Measurements from ENCODE around the gene VDR. TPM values are rescaled to one million over a fixed set of nuclear protein-coding genes. Genes with fewer than 3 reads are reported as not detected.

Gene VDR
- total RNA-seq, 2 donors from 2014 or later = 0.59 to 2.2 TPM

- Histone ChIP-seq H3K9me3 (no peaks in the 10 kb centered on the region), H3K36me3 (no peaks in the 10 kb centered on the region), H3K4me3 (no peak overlapping the region), H3K27ac (no peak overlapping the region), H3K27me3 (no peaks in the 10 kb centered on the region), H3K4me1 (no peaks in the 10 kb centered on the region)
- DNase-seq (ENCODE audit: low spot score) = no peak
- TF ChIP-seq CTCF (IDR thresholded peaks at IDR 0.05) = no peak
Measured at GRCh38 chr12:47920913-47921312, 16.1 kb upstream of the VDR start.

GRCh38 chr12:47913081-47913480 lies 8.3 kb upstream of the VDR start:
- no peaks in the 10 kb centered on the region for H3K27me3 ChIP-seq
- no peak for DNase-seq (ENCODE audit: low spot score)
- H3K36me3 ChIP-seq = no peaks in the 10 kb centered on the region
- H3K9me3 ChIP-seq = no peaks in the 10 kb centered on the region
- no peak overlapping the region for H3K27ac ChIP-seq
- no peak for TF ChIP-seq CTCF (IDR thresholded peaks at IDR 0.05)
- no peaks in the 10 kb centered on the region for H3K4me1 ChIP-seq
- H3K4me3 ChIP-seq = no peak overlapping the region

- H3K27ac ChIP-seq = no peak overlapping the region
- TF ChIP-seq CTCF (IDR thresholded peaks at IDR 0.05) = no peak
- H3K9me3 ChIP-seq = no peaks in the 10 kb centered on the region
- no peak overlapping the region for H3K4me3 ChIP-seq
- H3K36me3 ChIP-seq = no peaks in the 10 kb centered on the region
- no peaks in the 10 kb centered on the region for H3K27me3 ChIP-seq
- DNase-seq (ENCODE audit: low spot score) = no peak
- H3K4me1 ChIP-seq = no peaks in the 10 kb centered on the region
Measured at GRCh38 chr12:47912556-47912955, 7.8 kb upstream of the VDR start.

GRCh38 chr12:47910981-47911380 lies 6.2 kb upstream of the VDR start:
- DNase-seq (ENCODE audit: low spot score) = no peak
- Histone ChIP-seq H3K27ac (no peak overlapping the region), H3K4me1 (no peaks in the 10 kb centered on the region), H3K36me3 (no peaks in the 10 kb centered on the region), H3K9me3 (no peaks in the 10 kb centered on the region), H3K4me3 (no peak overlapping the region), H3K27me3 (no peaks in the 10 kb centered on the region)
- TF ChIP-seq CTCF (IDR thresholded peaks at IDR 0.05) = no peak

GRCh38 chr12:47910486-47910885 lies 5.7 kb upstream of the VDR start:
- no peak overlapping the region for H3K27ac ChIP-seq
- no peak overlapping the region for H3K4me3 ChIP-seq
- H3K36me3 ChIP-seq = no peaks in the 10 kb centered on the region
- H3K9me3 ChIP-seq = no peaks in the 10 kb centered on the region
- no peak for TF ChIP-seq CTCF (IDR thresholded peaks at IDR 0.05)
- peaks cover 0 to 1% of the 10 kb centered on the region in 2 donors for H3K4me1 ChIP-seq
- H3K27me3 ChIP-seq = no peaks in the 10 kb centered on the region
- no peak for DNase-seq (ENCODE audit: low spot score)

- no peaks in the 10 kb centered on the region for H3K36me3 ChIP-seq
- no peak for DNase-seq (ENCODE audit: low spot score)
- TF ChIP-seq CTCF (IDR thresholded peaks at IDR 0.05) = no peak
- no peak overlapping the region for H3K4me3 ChIP-seq
- no peaks in the 10 kb centered on the region for H3K9me3 ChIP-seq
- H3K27me3 ChIP-seq = no peaks in the 10 kb centered on the region
- peaks cover 0 to 6% of the 10 kb centered on the region in 2 donors for H3K4me1 ChIP-seq
- H3K27ac ChIP-seq = no peak overlapping the region
Measured at GRCh38 chr12:47909839-47910465, 5.2 kb upstream of the VDR start.
